Stromal cell of bone marrow (primary cell): ENCODE measurements around the gene PANK3.
"Not testable (repeated sequence)": the region's sequence is repeated elsewhere in the genome, so short reads cannot be mapped to it uniquely, and the experiment has no call there.

Source experiments
- DNase-seq: peaks from one replicate; pipeline ENCODE4 v3.0.0-alpha.2; 2012; ENCODE audit warnings: low read depth

PANK3 gene

GRCh38 chr5:168550656-168551055 lies 28.5 kb downstream of the PANK3 start:
- no peak for DNase-seq

- DNase-seq: no peak
Measured at GRCh38 chr5:168549554-168549953, 29.6 kb downstream of the PANK3 start.

DNA sequence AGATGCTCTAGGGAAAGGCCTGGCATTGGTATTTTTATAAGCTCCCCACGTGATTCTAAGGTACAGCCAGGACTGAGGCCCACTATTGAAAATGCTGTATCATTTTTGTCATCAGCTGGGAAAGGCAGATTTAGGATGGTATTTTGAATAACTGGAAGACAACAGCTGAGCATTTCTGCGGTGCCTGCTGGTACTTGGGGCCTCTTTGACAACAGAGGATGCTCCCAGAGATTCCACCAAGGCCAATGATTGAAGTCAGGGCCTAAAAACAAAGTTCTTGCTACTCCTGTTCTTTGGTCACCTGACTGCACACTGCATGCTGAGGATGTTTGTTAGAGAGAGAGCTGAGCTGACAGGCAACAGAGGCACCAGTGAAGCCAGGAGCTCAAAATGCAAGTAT lies 42.0 kb downstream of the PANK3 start:
- DNase-seq: no peak

- not testable (repeated sequence) for DNase-seq
Measured at GRCh38 chr5:168534351-168534750, 44.8 kb downstream of the PANK3 start.

DNA sequence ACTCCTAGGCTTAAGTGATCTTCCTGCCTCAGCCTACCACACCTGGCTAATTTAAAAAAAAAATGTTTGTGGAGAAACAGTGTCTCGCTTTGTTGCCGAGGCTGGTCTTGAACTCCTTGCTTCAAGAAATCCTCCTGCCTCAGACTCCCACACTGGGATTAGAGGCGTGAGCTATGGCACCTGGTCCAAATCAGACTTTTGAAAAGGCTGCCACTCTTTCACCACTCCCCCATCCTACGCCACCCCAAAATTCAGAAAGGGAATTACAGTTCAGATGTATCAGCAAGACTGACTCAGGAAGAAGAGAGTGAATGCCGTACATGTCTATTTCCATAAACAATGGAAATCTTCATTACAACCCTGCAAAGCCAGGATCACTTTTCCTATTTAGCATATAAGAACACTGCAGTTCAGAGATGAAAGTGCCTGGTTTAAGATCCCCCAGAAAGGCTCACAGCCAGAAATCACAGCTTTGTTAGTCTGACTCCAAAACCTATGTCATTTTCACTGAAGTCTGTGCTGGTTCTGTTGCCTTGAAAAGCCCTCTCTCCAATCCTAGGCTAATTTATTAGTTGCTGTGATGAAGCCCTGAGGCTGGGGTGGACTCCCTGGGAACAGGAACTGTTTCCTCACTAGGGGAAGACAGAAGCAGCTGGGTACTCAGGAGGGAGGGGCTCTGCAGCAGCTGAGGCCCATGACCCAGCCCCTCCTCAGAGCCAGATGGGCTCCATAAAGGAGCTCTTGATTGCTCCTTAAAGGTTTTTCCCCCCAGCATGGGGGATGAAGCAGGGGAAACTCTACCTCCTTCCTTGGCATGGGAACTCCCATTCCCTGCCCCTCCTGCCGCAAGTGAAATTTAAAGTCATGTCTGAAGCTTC lies 46.9 kb downstream of the PANK3 start:
- DNase-seq: no peak

DNA sequence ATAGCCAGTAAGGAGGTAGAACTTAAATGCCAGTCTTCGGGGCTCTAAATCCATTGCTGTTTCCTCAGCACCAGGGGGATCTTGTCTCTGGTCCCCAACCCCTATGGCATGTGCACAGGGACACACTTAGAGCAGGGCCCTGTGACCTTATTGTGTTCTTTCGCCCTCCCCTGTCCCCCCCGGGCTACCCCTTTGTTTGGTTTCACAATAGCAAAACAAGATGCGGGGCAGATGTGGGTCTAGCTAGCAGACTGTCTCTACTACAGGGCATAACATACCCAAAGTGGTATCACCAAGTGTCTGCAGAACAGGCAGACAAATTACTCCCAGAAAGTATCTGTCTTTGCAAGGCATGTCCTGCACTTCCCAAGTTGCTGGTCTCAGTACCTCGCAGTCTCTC lies 48.0 kb downstream of the PANK3 start:
- no peak for DNase-seq

DNA sequence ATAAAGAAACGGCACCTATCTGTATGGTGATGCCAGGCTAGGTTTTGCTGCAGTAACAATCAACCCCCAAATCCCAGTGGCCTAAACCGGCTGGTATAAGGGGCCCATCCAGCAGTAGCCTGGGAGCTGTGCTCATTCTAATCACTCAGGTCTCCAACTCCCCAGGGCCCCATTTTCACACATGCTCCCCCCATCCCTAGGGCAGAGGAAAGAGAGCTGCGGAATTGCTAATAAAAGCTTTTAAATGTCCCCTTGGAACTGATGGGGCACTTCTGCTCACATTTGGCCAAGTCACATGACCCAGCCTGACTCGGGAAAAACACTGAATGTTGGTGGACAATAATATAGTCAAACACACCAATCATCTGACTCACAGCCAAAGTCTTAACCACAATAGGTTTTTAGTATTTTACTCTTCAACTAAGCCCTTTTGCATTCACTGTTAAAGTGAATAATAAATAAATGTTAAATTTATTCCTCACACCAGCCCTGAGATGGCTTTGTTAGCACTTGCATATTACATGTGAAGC lies 48.5 kb downstream of the PANK3 start:
- no peak for DNase-seq

- DNase-seq: no peak
Measured at GRCh38 chr5:168529374-168530234, 49.6 kb downstream of the PANK3 start.

GRCh38 chr5:168528521-168529373 lies 50.4 kb downstream of the PANK3 start, which contains the start of gene FBLL1:
TSS of gene FBLL1 (plus strand) at chr5:168529305. CDS start at chr5:168529505, 200 bp downstream.
- no peak for DNase-seq

DNA sequence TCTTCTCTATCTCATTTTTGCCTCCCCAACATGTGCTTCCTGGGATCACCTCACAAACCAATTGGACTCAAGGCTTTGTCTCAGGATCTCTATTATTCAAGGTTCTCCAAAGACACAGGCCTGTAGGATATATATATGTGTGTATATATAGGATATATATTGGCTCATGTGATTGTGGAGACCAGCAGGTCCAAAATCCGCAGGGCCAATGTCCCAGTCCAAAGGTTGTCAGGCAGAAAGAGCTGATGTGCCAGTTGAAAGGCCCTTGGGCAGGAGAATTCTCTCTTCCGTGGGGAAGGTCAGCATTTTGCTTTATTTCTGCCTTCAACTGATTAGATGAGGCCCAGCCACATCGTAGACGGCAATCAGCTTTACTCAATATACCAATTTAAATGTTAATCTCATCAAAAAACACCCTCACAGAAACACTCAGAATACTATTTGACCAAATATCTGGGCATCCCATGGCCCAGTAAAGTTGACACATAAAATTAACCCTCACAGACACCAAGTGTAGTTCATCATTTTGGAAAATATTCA lies 51.3 kb downstream of the PANK3 start:
- DNase-seq: no peak

- DNase-seq: no peak
Measured at GRCh38 chr5:168525856-168526255, 53.3 kb downstream of the PANK3 start.

DNA sequence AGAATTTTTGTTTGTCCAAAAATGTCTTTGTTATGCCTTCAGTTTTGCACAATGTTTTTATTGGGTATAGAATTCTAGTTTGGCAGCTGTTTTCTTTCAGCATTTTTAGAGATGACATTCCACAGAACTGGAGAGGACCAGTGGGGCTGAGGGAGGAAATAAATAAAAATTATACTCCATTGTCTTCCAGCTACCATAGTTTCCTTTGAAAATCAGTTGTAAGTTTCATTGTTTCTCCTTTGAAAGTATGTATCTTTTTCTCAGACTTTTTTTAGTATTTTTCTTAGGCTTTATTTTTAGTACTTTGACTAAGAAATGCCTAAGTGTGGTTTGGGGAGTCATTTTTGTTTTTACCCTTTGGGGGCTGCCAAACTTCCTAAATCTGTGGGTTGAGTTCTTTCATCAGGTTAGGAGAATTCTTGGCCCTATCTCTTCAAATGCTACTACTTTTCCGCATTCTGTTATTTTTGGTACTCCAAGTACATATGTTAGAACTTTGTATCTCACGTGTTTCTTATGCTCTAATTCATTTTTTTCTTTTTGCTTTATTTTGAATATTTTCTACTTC lies 65.2 kb downstream of the PANK3 start:
- no peak for DNase-seq

GRCh38 chr5:168502563-168503237 lies 76.5 kb downstream of the PANK3 start:
- no peak for DNase-seq
